CD4-positive, alpha-beta T cell treated with Interleukin-21 for 1 hour (primary cell): ENCODE measurements around the gene GAGE13.
"Not testable (repeated sequence)": the region's sequence is repeated elsewhere in the genome, so short reads cannot be mapped to it uniquely, and the experiment has no call there.

Experiments
- DNase-seq: peaks from one replicate; pipeline ENCODE4 v3.0.0-alpha.2; 2020

The GAGE13 gene

GRCh38 chrX:49341449-49341848, 10.1 kb downstream of the GAGE13 start:
- DNase-seq: not testable (repeated sequence)

GRCh38 chrX:49344496-49345175, 13.3 kb downstream of the GAGE13 start:
- DNase-seq: not testable (repeated sequence)

- not testable (repeated sequence) for DNase-seq
Measured at GRCh38 chrX:49345402-49345801, 14.0 kb downstream of the GAGE13 start.

- not testable (repeated sequence) for DNase-seq
Measured at GRCh38 chrX:49346150-49346549, 14.8 kb downstream of the GAGE13 start.
